ENCODE measurements around the gene MCF2. TPM values are rescaled to one million over a fixed set of nuclear protein-coding genes. Genes with fewer than 3 reads are reported as not detected.

Gene MCF2
- total and polyA plus RNA-seq, 2 of the 13 experiments (the other 11 are each of a cell fraction or from before 2014, with no cell fraction given), result 0.07 TPM; not detected in 1

DNA sequence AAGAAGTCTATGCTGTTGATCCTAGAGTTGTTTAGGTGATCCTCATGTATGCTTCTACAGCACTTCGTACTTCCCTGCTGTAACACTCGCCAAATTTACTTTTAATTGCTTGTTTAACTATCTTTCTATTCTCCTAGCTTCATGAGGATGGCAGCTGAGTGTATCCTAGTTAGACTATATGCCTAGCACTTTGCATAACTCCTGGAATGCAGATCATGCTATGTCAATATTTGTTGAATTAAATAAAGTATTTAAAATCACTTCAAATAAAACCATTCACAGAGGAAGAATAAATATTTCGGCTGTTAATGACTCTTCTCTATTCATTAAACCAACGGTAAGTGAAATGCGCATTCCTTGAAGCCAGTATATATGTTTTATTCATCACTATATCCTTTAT, 122.4 kb downstream of the MCF2 start:
- H3K9me3 ChIP-seq (ENCODE audit: low read length), result no peaks in the 10 kb centered on the region
- no peaks in the 10 kb centered on the region for H3K36me3 ChIP-seq (replicated peaks in 1 of 2; ENCODE audit: control insufficient read depth in 1 of 2, insufficient read depth in 2 of 2, low read length in 2 of 2)
- in situ Hi-C loops (cut with HindIII; ENCODE audit: extremely low pct_ligation_motif_present, low pct_unique_long_range_greater_than_20kb), result no loop called here
- ATAC-seq, result no peak
- CTCF ChIA-PET (ENCODE audit: low intra/inter-chr PET ratio, low total read pairs), result no interaction called here
- H3K79me2 ChIP-seq (ENCODE audit: insufficient read depth, low read length), result no peaks in the 10 kb centered on the region
- DNase-seq (ENCODE audit: low spot score), result no peak
- 37% methylated on average over 5 of the region's 5 CpGs for WGBS (ENCODE audit: low lambda C conversion rate)
- H4K20me1 ChIP-seq (ENCODE audit: insufficient read depth, low read length), result no peaks in the 10 kb centered on the region
- FAIRE-seq, result no peak
- POLR2A ChIA-PET, result no interaction called here
- BruUV-seq (replicated peaks), result no TSS peak
- no peak overlapping the region for H3K4me3 ChIP-seq (replicated peaks in 1 of 3; ENCODE audit: insufficient read depth in 1 of 3, low read depth in 2 of 3, low read length in 3 of 3)
- H3K27ac ChIP-seq (ENCODE audit: extremely low read length, insufficient read depth, low read length), result no peak overlapping the region
- intact Hi-C loops (cut with micrococcal nuclease; ENCODE audit: unreplicated experiment), result no loop called here
- no peaks in the 10 kb centered on the region for H3K27me3 ChIP-seq (ENCODE audit: control insufficient read depth in 1 of 2, insufficient read depth in 2 of 2, low read length in 2 of 2)
- H3K4me2 ChIP-seq (ENCODE audit: low read depth, low read length), result no peak overlapping the region
- H2AFZ ChIP-seq (ENCODE audit: low read length), result no peak overlapping the region
- TF ChIP-seq MEF2D (CRISPR knock-in tag; IDR thresholded peaks at IDR 0.05), result no peak
- TF ChIP-seq KAT2B (IDR thresholded peaks at IDR 0.05; ENCODE audit: borderline replicate concordance, low read depth, low read length), result no peak
- no peak for TF ChIP-seq ZNF543 (CRISPR knock-in tag; IDR thresholded peaks at IDR 0.05)
- TF ChIP-seq NR2F1 (CRISPR knock-in tag; IDR thresholded peaks at IDR 0.05), result no peak
- TF ChIP-seq JARID2 (CRISPR knock-in tag; IDR thresholded peaks at IDR 0.05; ENCODE audit: insufficient replicate concordance), result no peak
- TF ChIP-seq HNRNPUL1 (IDR thresholded peaks at IDR 0.05; ENCODE audit: low read depth, low read length), result no peak
- TF ChIP-seq RBFOX2 (IDR thresholded peaks at IDR 0.05; ENCODE audit: low read depth, low read length), result no peak
- TF ChIP-seq HOXA7 (CRISPR knock-in tag; IDR thresholded peaks at IDR 0.05), result no peak
- TF ChIP-seq WIZ (CRISPR knock-in tag; IDR thresholded peaks at IDR 0.05), result no peak
- TF ChIP-seq ZNF720 (CRISPR knock-in tag; IDR thresholded peaks at IDR 0.05), result no peak
- no peak for TF ChIP-seq NR2F2 (IDR thresholded peaks at IDR 0.05; ENCODE audit: borderline replicate concordance, low read depth)
- no peak for TF ChIP-seq MAFK (conservative IDR thresholded peaks at IDR 0.05 in 1 of 2, IDR thresholded peaks at IDR 0.05 in 1 of 2; ENCODE audit: low read length in 2 of 2)
- TF ChIP-seq ATRX (CRISPR knock-in tag; IDR thresholded peaks at IDR 0.05; ENCODE audit: borderline replicate concordance), result no peak
- no peak for TF ChIP-seq ATF7 (IDR thresholded peaks at IDR 0.05)
- no peak for TF ChIP-seq ATF7 (CRISPR knock-in tag; IDR thresholded peaks at IDR 0.05)
- TF ChIP-seq ZBTB43 (CRISPR knock-in tag; conservative IDR thresholded peaks at IDR 0.05), result no peak
- no peak for TF ChIP-seq TBP (CRISPR knock-in tag; IDR thresholded peaks at IDR 0.05)
- no peak for TF ChIP-seq ZBTB14 (CRISPR knock-in tag; IDR thresholded peaks at IDR 0.05)
- no peak for TF ChIP-seq CBX5 (CRISPR knock-in tag; IDR thresholded peaks at IDR 0.05; ENCODE audit: borderline replicate concordance)
- no peak overlapping the region for H3K9ac ChIP-seq (ENCODE audit: insufficient read depth, low read depth, low read length)
- no peaks in the 10 kb centered on the region for H3K4me1 ChIP-seq (ENCODE audit: insufficient read depth, low read length)

All from HepG2 (cell line).